Measurements from ENCODE around the gene JMJD4. TPM values are rescaled to one million over a fixed set of nuclear protein-coding genes. Genes with fewer than 3 reads are reported as not detected.

The JMJD4 gene
- total and polyA plus RNA-seq, 2 of the 4 experiments (the other 2 are of a cell fraction) = 24.6 to 28.5 TPM

- TF ChIP-seq MAFK (IDR thresholded peaks at IDR 0.05; ENCODE audit: low read depth, low read length) (no peak), SMC3 (IDR thresholded peaks at IDR 0.05; ENCODE audit: low read depth, low read length) (no peak), NFE2L2 (IDR thresholded peaks at IDR 0.05; ENCODE audit: low read depth, low read length) (no peak)
Observed at GRCh38 chr1:227731241-227731677, 3.8 kb downstream of the JMJD4 start (continued).

DNA sequence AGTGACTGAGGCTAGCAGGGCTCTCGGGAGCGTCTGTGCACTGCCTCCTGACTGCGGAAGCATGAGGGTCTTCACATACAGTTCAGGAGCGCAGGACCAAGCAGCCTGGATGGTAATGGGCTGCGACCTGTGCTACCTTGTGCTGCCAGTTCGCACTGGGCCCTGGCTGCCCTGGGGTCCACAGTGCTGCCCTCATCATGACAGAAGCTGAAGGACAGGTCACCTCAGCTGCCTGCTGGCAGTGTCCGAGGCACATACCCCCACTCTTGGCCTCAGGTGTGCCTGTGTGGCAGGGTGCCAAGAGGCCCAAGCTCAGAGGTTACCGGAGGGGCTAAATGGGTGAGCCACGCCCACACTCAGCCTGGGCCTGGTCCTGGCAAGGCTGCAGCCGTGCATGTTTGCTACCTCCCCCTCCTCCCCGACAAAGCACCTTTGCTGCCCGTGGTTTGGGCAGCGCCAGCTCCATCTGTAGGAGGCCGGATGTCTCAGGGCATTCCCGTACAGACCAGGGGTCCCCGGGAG lies 4.4 kb downstream of the JMJD4 start:
- ChIA-PET CTCF (interaction anchor here (1.2 kb wide), 1 partner anchor 64 kb away, joined by 4 read pairs; no protein-coding TSS in a partner anchor), POLR2A (ENCODE audit: unreplicated experiment) (no interaction called here)
- Histone ChIP-seq H3K9ac (ENCODE audit: low read depth, low read length) (no peak overlapping the region), H2AFZ (replicated peaks; ENCODE audit: low read length, poor library complexity) (no peak overlapping the region), H3K9me1 (ENCODE audit: insufficient read depth, low read length) (no peaks in the 10 kb centered on the region; the same call in 1 of the 2 replicates), H3K18ac (ENCODE audit: low read depth, low read length) (no peak overlapping the region), H3K27ac (ENCODE audit: insufficient read depth, low read length) (no peak overlapping the region), H2BK120ac (ENCODE audit: low read depth, low read length) (no peak overlapping the region), H3K36me3 (ENCODE audit: control insufficient read depth, insufficient read depth, low read length) (peaks cover 16% of the 10 kb centered on the region; the same call in 1 of the 2 replicates), H3K14ac (replicated peaks; ENCODE audit: low read depth, low read length) (no peak overlapping the region), H3K27me3 (ENCODE audit: control insufficient read depth, insufficient read depth, low read length) (no peaks in the 10 kb centered on the region), H3K4me2 (ENCODE audit: low read depth, low read length) (no peak overlapping the region), H2AK5ac (ENCODE audit: low read depth, low read length) (no peak overlapping the region; the same call in 1 of the 2 replicates), H4K8ac (ENCODE audit: low read depth in 2 of 2, low read length in 2 of 2) (no peak overlapping the region), H2BK20ac (ENCODE audit: low read depth, low read length) (no peak overlapping the region), H3K4ac (ENCODE audit: low read depth, low read length) (no peak overlapping the region; the same call in 1 of the 2 replicates), H4K20me1 (ENCODE audit: insufficient read depth, low read length) (peaks cover 18% of the 10 kb centered on the region), H3K4me1 (ENCODE audit: control insufficient read depth, insufficient read depth, low read length) (peaks cover 5% of the 10 kb centered on the region), H4K5ac (ENCODE audit: low read depth, low read length) (no peak overlapping the region), H4K91ac (ENCODE audit: insufficient read depth, low read depth, low read length) (no peak overlapping the region), H2BK5ac (ENCODE audit: low read depth, low read length, poor library complexity, severe bottlenecking) (no peak overlapping the region), H3K9me3 (ENCODE audit: control insufficient read depth, insufficient read depth, low read length) (no peaks in the 10 kb centered on the region), H3K56ac (ENCODE audit: extremely low read depth, insufficient read depth, low read length) (no peak overlapping the region), H3K23ac (ENCODE audit: low read depth, low read length) (no peak overlapping the region), H2BK15ac (ENCODE audit: low read depth, low read length) (no peak overlapping the region), H3K79me1 (ENCODE audit: low read depth in 1 of 2, low read length in 2 of 2) (peaks cover 4 to 23% of the 10 kb centered on the region in 2 experiments; a peak in 3 of 4 replicates), H2AK9ac (replicated peaks; ENCODE audit: low read depth, low read length, poor library complexity) (peak overlapping the region; percentile 0), H3K4me3 (ENCODE audit: insufficient read depth, low read depth, low read length) (no peak overlapping the region)
- no TSS peak for BruUV-seq (replicated peaks)
- DNase-seq (no peak), ATAC-seq (ENCODE audit: low read depth) (no peak)
- TF ChIP-seq SMC3 (IDR thresholded peaks at IDR 0.05; ENCODE audit: low read depth, low read length) (no peak), RCOR1 (IDR thresholded peaks at IDR 0.05; ENCODE audit: insufficient replicate concordance, low read length) (no peak), CEBPB (IDR thresholded peaks at IDR 0.05; ENCODE audit: low read depth, low read length) (no peak), RFX5 (IDR thresholded peaks at IDR 0.05; ENCODE audit: low read depth, low read length) (no peak), MAZ (IDR thresholded peaks at IDR 0.05; ENCODE audit: borderline replicate concordance, low read depth, low read length) (no peak), RAD21 (IDR thresholded peaks at IDR 0.05; ENCODE audit: low read length) (no peak), MXI1 (IDR thresholded peaks at IDR 0.05; ENCODE audit: borderline replicate concordance, low read depth, low read length) (no peak), FOS (IDR thresholded peaks at IDR 0.05; ENCODE audit: low read depth, low read length) (no peak), BHLHE40 (IDR thresholded peaks at IDR 0.05; ENCODE audit: low read depth, low read length) (no peak), NFE2L2 (IDR thresholded peaks at IDR 0.05; ENCODE audit: low read depth, low read length) (no peak)
- TF ChIP-seq, protein P1, sequence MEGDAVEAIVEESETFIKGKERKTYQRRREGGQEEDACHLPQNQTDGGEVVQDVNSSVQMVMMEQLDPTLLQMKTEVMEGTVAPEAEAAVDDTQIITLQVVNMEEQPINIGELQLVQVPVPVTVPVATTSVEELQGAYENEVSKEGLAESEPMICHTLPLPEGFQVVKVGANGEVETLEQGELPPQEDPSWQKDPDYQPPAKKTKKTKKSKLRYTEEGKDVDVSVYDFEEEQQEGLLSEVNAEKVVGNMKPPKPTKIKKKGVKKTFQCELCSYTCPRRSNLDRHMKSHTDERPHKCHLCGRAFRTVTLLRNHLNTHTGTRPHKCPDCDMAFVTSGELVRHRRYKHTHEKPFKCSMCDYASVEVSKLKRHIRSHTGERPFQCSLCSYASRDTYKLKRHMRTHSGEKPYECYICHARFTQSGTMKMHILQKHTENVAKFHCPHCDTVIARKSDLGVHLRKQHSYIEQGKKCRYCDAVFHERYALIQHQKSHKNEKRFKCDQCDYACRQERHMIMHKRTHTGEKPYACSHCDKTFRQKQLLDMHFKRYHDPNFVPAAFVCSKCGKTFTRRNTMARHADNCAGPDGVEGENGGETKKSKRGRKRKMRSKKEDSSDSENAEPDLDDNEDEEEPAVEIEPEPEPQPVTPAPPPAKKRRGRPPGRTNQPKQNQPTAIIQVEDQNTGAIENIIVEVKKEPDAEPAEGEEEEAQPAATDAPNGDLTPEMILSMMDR (conservative IDR thresholded peaks at IDR 0.05; ENCODE audit: low read depth, low read length) = no peak
- TF ChIP-seq, protein P2, sequence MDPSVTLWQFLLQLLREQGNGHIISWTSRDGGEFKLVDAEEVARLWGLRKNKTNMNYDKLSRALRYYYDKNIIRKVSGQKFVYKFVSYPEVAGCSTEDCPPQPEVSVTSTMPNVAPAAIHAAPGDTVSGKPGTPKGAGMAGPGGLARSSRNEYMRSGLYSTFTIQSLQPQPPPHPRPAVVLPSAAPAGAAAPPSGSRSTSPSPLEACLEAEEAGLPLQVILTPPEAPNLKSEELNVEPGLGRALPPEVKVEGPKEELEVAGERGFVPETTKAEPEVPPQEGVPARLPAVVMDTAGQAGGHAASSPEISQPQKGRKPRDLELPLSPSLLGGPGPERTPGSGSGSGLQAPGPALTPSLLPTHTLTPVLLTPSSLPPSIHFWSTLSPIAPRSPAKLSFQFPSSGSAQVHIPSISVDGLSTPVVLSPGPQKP (IDR thresholded peaks at IDR 0.05; ENCODE audit: borderline replicate concordance, low read depth, low read length) = no peak
- in situ Hi-C loops (cut with MboI; ENCODE audit: low sequenced_read_pairs) (no loop called here), dilution Hi-C loops (cut with HindIII; ENCODE audit: low sequenced_read_pairs, unreplicated experiment) (no loop called here), intact Hi-C loops (cut with micrococcal nuclease) (loop anchor here (1.0 to 2.0 kb wide), 2 partner anchors 216 to 224 kb away; no protein-coding TSS in a partner anchor)
- 76% methylated on average over 9 of the region's 16 CpGs; no CpG with 5 or more reads in 1 of the 2 experiments for WGBS, 2 experiments (ENCODE audit: extremely low coverage in 2 of 2, insufficient read length in 1 of 2)
